SK-N-SH treated with all-trans-retinoic acid at 6 μM for 48 hours (cell line): Measurements from ENCODE around the gene ZMYND19.

Experiments used
- ATAC-seq: fragments of 200-7000 bp; cut with Tn5 transposase; 3 replicates; pipeline ENCODE4 v1.9.1; 2020; ENCODE audit warnings: mild to moderate bottlenecking, moderate library complexity
- ARNTL ChIP-seq: fragments of 450-650 bp; formaldehyde crosslinking; IDR thresholded peaks from 2 replicates; pipeline ENCODE4 v1.5.0; 2020; ENCODE audit warnings: low read depth, mild to moderate bottlenecking, moderate library complexity, borderline replicate concordance
- BACH2 ChIP-seq: fragments of 250-450 bp; sonication (Bioruptor Pico); IDR thresholded peaks from 2 replicates; pipeline ENCODE4 v1.9.0; 2021; ENCODE audit warnings: mild to moderate bottlenecking, borderline replicate concordance
- CREB5 ChIP-seq: fragments of 250-450 bp; sonication (Bioruptor Pico); IDR thresholded peaks from 2 replicates; pipeline ENCODE4 v1.5.1; 2020; ENCODE audit warnings: low read depth, mild to moderate bottlenecking, moderate library complexity
- CSDC2 ChIP-seq: fragments of 250-450 bp; sonication (Bioruptor Pico); IDR thresholded peaks from 2 replicates; pipeline ENCODE4 v1.5.0; 2020; ENCODE audit warnings: mild to moderate bottlenecking, moderate library complexity
- CSRNP3 ChIP-seq: fragments of 250-450 bp; sonication (Bioruptor Pico); IDR thresholded peaks from 2 replicates; pipeline ENCODE4 v1.5.1; 2021; ENCODE audit warnings: mild to moderate bottlenecking, moderate library complexity
- ESRRG ChIP-seq: fragments of 250-450 bp; sonication (Bioruptor Pico); IDR thresholded peaks from 2 replicates; pipeline ENCODE4 v1.6.1; 2021; ENCODE audit warnings: mild to moderate bottlenecking
- ISL1 ChIP-seq: fragments of 250-450 bp; sonication (Bioruptor Pico); IDR thresholded peaks from 2 replicates; pipeline ENCODE4 v2.1.2; 2022; ENCODE audit warnings: mild to moderate bottlenecking, moderate library complexity
- OSR1 ChIP-seq: fragments of 250-450 bp; sonication (Bioruptor Pico); IDR thresholded peaks from 2 replicates; pipeline ENCODE4 v1.8.0; 2022; ENCODE audit warnings: moderate library complexity, mild to moderate bottlenecking, inconsistent platforms
- PATZ1 ChIP-seq: fragments of 250-450 bp; sonication (Bioruptor Pico); IDR thresholded peaks from 2 replicates; pipeline ENCODE4 v1.8.0; 2020; ENCODE audit warnings: mild to moderate bottlenecking, moderate library complexity, borderline replicate concordance
- POU6F1 ChIP-seq: fragments of 250-450 bp; sonication (Bioruptor Pico); IDR thresholded peaks from 2 replicates; pipeline ENCODE4 v1.8.0; 2021; ENCODE audit warnings: low read depth, mild to moderate bottlenecking, moderate library complexity, borderline replicate concordance
- PPARA ChIP-seq: fragments of 250-450 bp; sonication (Bioruptor Pico); IDR thresholded peaks from 2 replicates; pipeline ENCODE4 v1.5.0; 2020; ENCODE audit warnings: mild to moderate bottlenecking, borderline replicate concordance
- RARB ChIP-seq: fragments of 250-450 bp; sonication (Bioruptor Pico); IDR thresholded peaks from 2 replicates; pipeline ENCODE4 v1.8.0; 2021; ENCODE audit warnings: mild to moderate bottlenecking, moderate library complexity
- SNAI2 ChIP-seq: fragments of 250-450 bp; sonication (Bioruptor Pico); IDR thresholded peaks from 2 replicates; pipeline ENCODE4 v1.5.0; 2020; ENCODE audit warnings: mild to moderate bottlenecking, moderate library complexity
- TCF4 ChIP-seq: fragments of 250-450 bp; sonication (Bioruptor Pico); IDR thresholded peaks from 2 replicates; pipeline ENCODE4 v1.8.0; 2021; ENCODE audit warnings: mild to moderate bottlenecking, moderate library complexity, borderline replicate concordance
- TOX ChIP-seq: fragments of 250-450 bp; sonication (Bioruptor Pico); IDR thresholded peaks from 2 replicates; pipeline ENCODE4 v1.8.0; 2021; ENCODE audit warnings: mild to moderate bottlenecking, moderate library complexity, borderline replicate concordance
- TSHZ2 ChIP-seq: fragments of 250-450 bp; sonication (Bioruptor Pico); IDR thresholded peaks from 2 replicates; pipeline ENCODE4 v1.5.0; 2020; ENCODE audit warnings: mild to moderate bottlenecking, moderate library complexity
- ZC3H10 ChIP-seq: fragments of 250-450 bp; sonication (Bioruptor Pico); IDR thresholded peaks from 2 replicates; pipeline ENCODE4 v1.5.1; 2021; ENCODE audit warnings: mild to moderate bottlenecking, moderate library complexity
- ZFP30 ChIP-seq: fragments of 450-650 bp; formaldehyde crosslinking; IDR thresholded peaks from 2 replicates; pipeline ENCODE4 v1.5.0; 2022; ENCODE audit warnings: mild to moderate bottlenecking, moderate library complexity
- ZNF565 ChIP-seq: fragments of 450-650 bp; formaldehyde crosslinking; conservative IDR thresholded peaks from 2 replicates; pipeline ENCODE4 v1.5.0; 2020; ENCODE audit warnings: low read depth, mild to moderate bottlenecking, moderate library complexity
- ZNF70 ChIP-seq: fragments of 450-650 bp; formaldehyde crosslinking; IDR thresholded peaks from 2 replicates; pipeline ENCODE4 v1.5.0; 2020; ENCODE audit warnings: mild to moderate bottlenecking, moderate library complexity
- ZNF8 ChIP-seq: fragments of 450-650 bp; formaldehyde crosslinking; IDR thresholded peaks from 2 replicates; pipeline ENCODE4 v1.5.0; 2020; ENCODE audit warnings: mild to moderate bottlenecking, moderate library complexity

Gene ZMYND19

GRCh38 chr9:137590123-137590468 is 216 bp downstream of the ZMYND19 start:
- TF ChIP-seq TSHZ2 (CRISPR knock-in tag) (no peak), ZNF70 (no peak), ESRRG (CRISPR knock-in tag) (no peak), CREB5 (no peak), PPARA (CRISPR knock-in tag) (no peak), ZNF8 (CRISPR knock-in tag) (no peak), ISL1 (no peak), ZC3H10 (CRISPR knock-in tag) (no peak), OSR1 (CRISPR knock-in tag) (no peak), POU6F1 (CRISPR knock-in tag) (no peak), RARB (CRISPR knock-in tag) (no peak), TCF4 (CRISPR knock-in tag) (no peak), CSRNP3 (CRISPR knock-in tag) (no peak), ZFP30 (CRISPR knock-in tag) (no peak), ZNF565 (CRISPR knock-in tag) (no peak), BACH2 (no peak), SNAI2 (CRISPR knock-in tag) (no peak), ARNTL (no peak)
- no peak for ATAC-seq

GRCh38 chr9:137589441-137590122 is 730 bp downstream of the ZMYND19 start:
- TF ChIP-seq PPARA (CRISPR knock-in tag) (no peak), PATZ1 (no peak), POU6F1 (CRISPR knock-in tag) (no peak), ZC3H10 (CRISPR knock-in tag) (no peak), CSDC2 (CRISPR knock-in tag) (no peak)

GRCh38 chr9:137588891-137589290 is 1.4 kb downstream of the ZMYND19 start:
- no peak for ATAC-seq
- no peak for TF ChIP-seq POU6F1 (CRISPR knock-in tag)
- no peak for TF ChIP-seq TSHZ2 (CRISPR knock-in tag)
- TF ChIP-seq TOX (CRISPR knock-in tag): no peak
- TF ChIP-seq TCF4 (CRISPR knock-in tag): no peak
- no peak for TF ChIP-seq CREB5
- no peak for TF ChIP-seq ZFP30 (CRISPR knock-in tag)

More at GRCh38 chr9:137589441-137590122, 730 bp downstream of the ZMYND19 start:
- peak; percentile 10 for ATAC-seq
